ENCODE results near the gene WFIKKN2. TPM values are rescaled to one million over a fixed set of nuclear protein-coding genes. Genes with fewer than 3 reads are reported as not detected.
"Not testable (repeated sequence)": the region's sequence is repeated elsewhere in the genome, so short reads cannot be mapped to it uniquely, and the experiment has no call there.

Gene WFIKKN2
- total RNA-seq, 4 donors from 2014 or later: 0.73 to 6.0 TPM; not detected in 2

- H3K4me3 ChIP-seq: no peak overlapping the region
- H3K4me1 ChIP-seq: no peaks in the 10 kb centered on the region
- TF ChIP-seq CTCF (IDR thresholded peaks at IDR 0.05) (no peak), POLR2A (IDR thresholded peaks at IDR 0.05) (no peak)
- H3K27me3 ChIP-seq: no peaks in the 10 kb centered on the region
- intact Hi-C loops (cut with DNase I; ENCODE audit: low total_unique reads): no loop called here
- no peak overlapping the region for H3K27ac ChIP-seq
- no peaks in the 10 kb centered on the region for H3K36me3 ChIP-seq
- no peaks in the 10 kb centered on the region for H3K9me3 ChIP-seq
- no peak for DNase-seq
Measured at GRCh38 chr17:50803676-50804075, 31.7 kb upstream of the WFIKKN2 start.

GRCh38 chr17:50804749-50805475 is 30.5 kb upstream of the WFIKKN2 start:
- H3K9me3 ChIP-seq; intact Hi-C loops (cut with DNase I; ENCODE audit: low total_unique reads); H3K4me1 ChIP-seq; H3K36me3 ChIP-seq; H3K27ac ChIP-seq; DNase-seq; H3K27me3 ChIP-seq; H3K4me3 ChIP-seq: not testable (repeated sequence)

GRCh38 chr17:50805486-50805885 is 29.9 kb upstream of the WFIKKN2 start:
- H3K4me3 ChIP-seq: no peak overlapping the region
- H3K4me1 ChIP-seq: no peaks in the 10 kb centered on the region
- H3K36me3 ChIP-seq: no peaks in the 10 kb centered on the region
- no peaks in the 10 kb centered on the region for H3K27me3 ChIP-seq
- intact Hi-C loops (cut with DNase I; ENCODE audit: low total_unique reads): no loop called here
- TF ChIP-seq POLR2A (IDR thresholded peaks at IDR 0.05) (no peak), CTCF (IDR thresholded peaks at IDR 0.05) (no peak)
- no peaks in the 10 kb centered on the region for H3K9me3 ChIP-seq
- H3K27ac ChIP-seq: no peak overlapping the region
- no peak for DNase-seq

- Histone ChIP-seq H3K27ac (no peak overlapping the region), H3K4me3 (no peak overlapping the region)
Measured at GRCh38 chr17:50806141-50806643, 29.2 kb upstream of the WFIKKN2 start.

GRCh38 chr17:50807009-50807408 is 28.4 kb upstream of the WFIKKN2 start:
- Histone ChIP-seq H3K4me3 (no peak overlapping the region), H3K9me3 (no peaks in the 10 kb centered on the region), H3K27me3 (no peaks in the 10 kb centered on the region), H3K36me3 (no peaks in the 10 kb centered on the region), H3K4me1 (no peaks in the 10 kb centered on the region), H3K27ac (no peak overlapping the region)
- intact Hi-C loops (cut with DNase I; ENCODE audit: low total_unique reads): no loop called here
- no peak for DNase-seq
- TF ChIP-seq POLR2A (IDR thresholded peaks at IDR 0.05) (no peak), CTCF (IDR thresholded peaks at IDR 0.05) (no peak)

More at GRCh38 chr17:50806141-50806643, 29.2 kb upstream of the WFIKKN2 start:
- intact Hi-C loops (cut with DNase I; ENCODE audit: low total_unique reads): no loop called here
- no peak for TF ChIP-seq POLR2A (IDR thresholded peaks at IDR 0.05)
- no peaks in the 10 kb centered on the region for H3K4me1 ChIP-seq
- H3K36me3 ChIP-seq: no peaks in the 10 kb centered on the region
- H3K27me3 ChIP-seq: no peaks in the 10 kb centered on the region
- no peaks in the 10 kb centered on the region for H3K9me3 ChIP-seq
- no peak for DNase-seq

- TF ChIP-seq POLR2A (IDR thresholded peaks at IDR 0.05) (no peak), CTCF (IDR thresholded peaks at IDR 0.05) (no peak)
Measured at GRCh38 chr17:50807675-50808074, 27.7 kb upstream of the WFIKKN2 start.

More at GRCh38 chr17:50807675-50808074, 27.7 kb upstream of the WFIKKN2 start:
- Histone ChIP-seq H3K4me1 (no peaks in the 10 kb centered on the region), H3K4me3 (no peak overlapping the region), H3K9me3 (no peaks in the 10 kb centered on the region), H3K27ac (no peak overlapping the region), H3K36me3 (no peaks in the 10 kb centered on the region), H3K27me3 (no peaks in the 10 kb centered on the region)
- no peak for DNase-seq
- intact Hi-C loops (cut with DNase I; ENCODE audit: low total_unique reads): no loop called here

All from uterus (tissue), 4 donors.